Subcutaneous abdominal adipose tissue (tissue), 5 donors: Measurements from ENCODE around the gene TIMP1.

ENCODE experiments used
- H3K27ac ChIP-seq: one replicate; pipeline ENCODE4 v1.7.0; 2013; ENCODE audit warnings: low read depth, mild to moderate bottlenecking, inconsistent platforms, low read length, moderate library complexity
- H3K27me3 ChIP-seq, 5 donors: one replicate each; pipeline ENCODE4 v1.7.0; 2013; ENCODE audit warnings: low read length in 5 of 5, inconsistent platforms in 1 of 5; ENCODE audit not compliant: control insufficient read depth in 5 of 5, insufficient read depth in 4 of 5
- H3K36me3 ChIP-seq, 5 donors: one replicate each; pipeline ENCODE4 v1.7.0; 2013; ENCODE audit warnings: low read length in 5 of 5; ENCODE audit not compliant: control insufficient read depth in 5 of 5, insufficient read depth in 5 of 5
- H3K4me1 ChIP-seq, 5 donors: one replicate each; pipeline ENCODE4 v1.7.0; 2013; ENCODE audit warnings: low read length in 5 of 5, mild to moderate bottlenecking in 3 of 5, moderate library complexity in 1 of 5; ENCODE audit not compliant: control insufficient read depth in 5 of 5, insufficient read depth in 5 of 5
- H3K4me3 ChIP-seq, 5 donors: one replicate each; pipeline ENCODE4 v1.7.0; 2013; ENCODE audit warnings: low read length in 5 of 5, low read depth in 1 of 5
- H3K9ac ChIP-seq, 5 donors: one replicate each; pipeline ENCODE4 v1.7.0; 2013; ENCODE audit warnings: low read length in 5 of 5, mild to moderate bottlenecking in 4 of 5, moderate library complexity in 3 of 5
- H3K9me3 ChIP-seq, 5 donors: one replicate each; pipeline ENCODE4 v1.7.0; 2013; ENCODE audit warnings: low read length in 5 of 5; ENCODE audit not compliant: control insufficient read depth in 5 of 5
- donor health status: healthy.
- donor health status: healthy.
- donor health status: healthy.
- donor health status: healthy.
- donor health status: healthy.

The TIMP1 gene

GRCh38 chrX:47572773-47573340 lies 9.4 kb upstream of the TIMP1 start:
- Histone ChIP-seq H3K9ac (no peak overlapping the region), H3K27me3 (peaks cover 0 to 36% (median 29%) of the 10 kb centered on the region in 5 donors), H3K4me1 (peaks cover 0 to 8% (median 0%) of the 10 kb centered on the region in 5 donors), H3K4me3 (no peak overlapping the region), H3K9me3 (no peaks in the 10 kb centered on the region), H3K36me3 (peaks cover 3 to 42% (median 27%) of the 10 kb centered on the region in 5 donors), H3K27ac (no peak overlapping the region)

GRCh38 chrX:47573341-47574075 lies 8.7 kb upstream of the TIMP1 start:
- no peak overlapping the region for H3K27ac ChIP-seq
- H3K36me3 ChIP-seq = peaks cover 0 to 36% (median 24%) of the 10 kb centered on the region in 5 donors
- H3K4me1 ChIP-seq = peaks cover 0 to 8% (median 0%) of the 10 kb centered on the region in 5 donors
- H3K27me3 ChIP-seq = peaks cover 0 to 43% (median 29%) of the 10 kb centered on the region in 5 donors
- H3K9ac ChIP-seq = no peak overlapping the region
- no peaks in the 10 kb centered on the region for H3K9me3 ChIP-seq
- peak overlapping the region in 2 of 5 donors; percentile 17 to 38 for H3K4me3 ChIP-seq

GRCh38 chrX:47574076-47574546 lies 8.1 kb upstream of the TIMP1 start:
- Histone ChIP-seq H3K9ac (no peak overlapping the region), H3K9me3 (no peaks in the 10 kb centered on the region), H3K27ac (no peak overlapping the region), H3K36me3 (peaks cover 0 to 30% (median 21%) of the 10 kb centered on the region in 5 donors), H3K4me3 (peak overlapping the region in 1 of 5 donors; percentile 38), H3K4me1 (peaks cover 0 to 8% (median 4%) of the 10 kb centered on the region in 5 donors), H3K27me3 (peaks cover 6 to 48% (median 34%) of the 10 kb centered on the region in 5 donors)

GRCh38 chrX:47574547-47575301 lies 7.5 kb upstream of the TIMP1 start:
- H3K27ac ChIP-seq = no peak overlapping the region
- peaks cover 0 to 24% (median 15%) of the 10 kb centered on the region in 5 donors for H3K36me3 ChIP-seq
- no peak overlapping the region for H3K4me3 ChIP-seq
- H3K4me1 ChIP-seq = peaks cover 0 to 8% (median 5%) of the 10 kb centered on the region in 5 donors
- H3K27me3 ChIP-seq = peaks cover 8 to 48% (median 36%) of the 10 kb centered on the region in 5 donors
- no peak overlapping the region for H3K9ac ChIP-seq
- no peaks in the 10 kb centered on the region for H3K9me3 ChIP-seq

GRCh38 chrX:47576021-47576898 lies 6.0 kb upstream of the TIMP1 start:
- no peak overlapping the region for H3K27ac ChIP-seq
- H3K9me3 ChIP-seq = no peaks in the 10 kb centered on the region
- H3K4me3 ChIP-seq = no peak overlapping the region
- peaks cover 0 to 8% (median 5%) of the 10 kb centered on the region in 5 donors for H3K36me3 ChIP-seq
- H3K27me3 ChIP-seq = peaks cover 8 to 52% (median 34%) of the 10 kb centered on the region in 5 donors
- peaks cover 0 to 8% (median 5%) of the 10 kb centered on the region in 5 donors for H3K4me1 ChIP-seq
- no peak overlapping the region for H3K9ac ChIP-seq

- no peak overlapping the region for H3K27ac ChIP-seq
- no peak overlapping the region for H3K9ac ChIP-seq
- no peaks in the 10 kb centered on the region for H3K9me3 ChIP-seq
These were observed 4.8 kb upstream of the TIMP1 start for GRCh38 chrX:47577424-47577823.

GRCh38 chrX:47577901-47578300 lies 4.3 kb upstream of the TIMP1 start:
- Histone ChIP-seq H3K27me3 (peaks cover 8 to 43% (median 35%) of the 10 kb centered on the region in 5 donors), H3K9me3 (no peaks in the 10 kb centered on the region), H3K9ac (no peak overlapping the region), H3K27ac (no peak overlapping the region), H3K4me1 (peaks cover 0 to 10% (median 5%) of the 10 kb centered on the region in 5 donors), H3K4me3 (no peak overlapping the region), H3K36me3 (no peaks in the 10 kb centered on the region)

More at GRCh38 chrX:47577424-47577823, 4.8 kb upstream of the TIMP1 start:
- Histone ChIP-seq H3K4me1 (peaks cover 0 to 10% (median 5%) of the 10 kb centered on the region in 5 donors), H3K27me3 (peaks cover 8 to 44% (median 38%) of the 10 kb centered on the region in 5 donors), H3K36me3 (no peaks in the 10 kb centered on the region), H3K4me3 (no peak overlapping the region)

- H3K27ac ChIP-seq = no peak overlapping the region
- no peaks in the 10 kb centered on the region for H3K36me3 ChIP-seq
- H3K27me3 ChIP-seq = peaks cover 8 to 35% (median 27%) of the 10 kb centered on the region in 5 donors
- H3K4me3 ChIP-seq = no peak overlapping the region
- no peak overlapping the region for H3K9ac ChIP-seq
- peaks cover 0 to 8% (median 2%) of the 10 kb centered on the region in 5 donors for H3K4me1 ChIP-seq
- no peaks in the 10 kb centered on the region for H3K9me3 ChIP-seq
These were observed 3.5 kb upstream of the TIMP1 start for GRCh38 chrX:47578692-47579091.

GRCh38 chrX:47579537-47579936 lies 2.7 kb upstream of the TIMP1 start:
- no peak overlapping the region for H3K4me3 ChIP-seq
- no peaks in the 10 kb centered on the region for H3K36me3 ChIP-seq
- no peak overlapping the region for H3K9ac ChIP-seq
- H3K27ac ChIP-seq = no peak overlapping the region
- H3K27me3 ChIP-seq = peaks cover 8 to 32% (median 25%) of the 10 kb centered on the region in 5 donors
- H3K4me1 ChIP-seq = peaks cover 0 to 7% (median 0%) of the 10 kb centered on the region in 5 donors
- H3K9me3 ChIP-seq = no peaks in the 10 kb centered on the region
